ENCODE results near the gene SATB1. TPM values are rescaled to one million over a fixed set of nuclear protein-coding genes. Genes with fewer than 3 reads are reported as not detected.

Gene SATB1
- total RNA-seq, 2 experiments from 2014 or later, result 546 to 561 TPM

- H3K27ac Mint-ChIP-seq, result no peak overlapping the region
- H3K4me3 Mint-ChIP-seq, result no peak overlapping the region
- no peaks in the 10 kb centered on the region for H3K4me1 Mint-ChIP-seq (ENCODE audit: low read depth)
- no peak for DNase-seq
- H3K27me3 Mint-ChIP-seq, result no peaks in the 10 kb centered on the region
- H3K9me3 Mint-ChIP-seq, result peaks cover 14% of the 10 kb centered on the region
- intact Hi-C loops (cut with micrococcal nuclease), result no loop called here
- peaks cover 6% of the 10 kb centered on the region for H3K36me3 Mint-ChIP-seq
- ChIA-PET CTCF (no interaction called here), POLR2A (no interaction called here)
These were observed 124.2 kb downstream of the SATB1 start for GRCh38 chr3:18300916-18301315.

- peaks cover 18% of the 10 kb centered on the region for H3K9me3 Mint-ChIP-seq
- H3K36me3 Mint-ChIP-seq, result peaks cover 6% of the 10 kb centered on the region
- DNase-seq, result no peak
- intact Hi-C loops (cut with micrococcal nuclease), result no loop called here
- H3K4me3 Mint-ChIP-seq, result no peak overlapping the region
- H3K4me1 Mint-ChIP-seq (ENCODE audit: low read depth), result no peaks in the 10 kb centered on the region
- H3K27me3 Mint-ChIP-seq, result no peaks in the 10 kb centered on the region
- CTCF ChIA-PET, result no interaction called here
- POLR2A ChIA-PET, result no interaction called here
- no peak overlapping the region for H3K27ac Mint-ChIP-seq
These were observed 128.0 kb downstream of the SATB1 start for GRCh38 chr3:18297126-18297525.

Measured in activated CD4-positive, alpha-beta memory T cell treated with anti-CD3 and anti-CD28 coated beads for 36 hours (primary cell).